H9 (cell line): Measurements from ENCODE around the gene UQCC2. TPM values are rescaled to one million over a fixed set of nuclear protein-coding genes. Genes with fewer than 3 reads are reported as not detected.

Experiments used
- DNase-seq: peaks from one replicate; pipeline ENCODE4 v3.0.0-alpha.2; 2017
- H2AFZ ChIP-seq: one replicate; pipeline ENCODE4 v1.6.1; 2013; ENCODE audit warnings: mild to moderate bottlenecking, low read length, control low read depth, moderate library complexity
- H2AK5ac ChIP-seq: 2 replicates; pipeline ENCODE4 v1.6.1; 2013; ENCODE audit warnings: low read length, control low read depth, mixed read lengths; ENCODE audit not compliant: insufficient read length
- H2BK120ac ChIP-seq: one replicate; pipeline ENCODE4 v1.6.1; 2013; ENCODE audit warnings: low read depth, mild to moderate bottlenecking, low read length, control low read depth, inconsistent platforms; ENCODE audit not compliant: poor library complexity, severe bottlenecking
- H2BK12ac ChIP-seq: 2 replicates; pipeline ENCODE4 v1.6.1; 2013; ENCODE audit warnings: low read length, control low read depth, mixed read lengths, low read depth; ENCODE audit not compliant: insufficient read length
- H2BK15ac ChIP-seq: 2 replicates; pipeline ENCODE4 v1.6.1; 2013; ENCODE audit warnings: low read depth, low read length, control low read depth
- H2BK20ac ChIP-seq: one replicate; pipeline ENCODE4 v1.6.1; 2013; ENCODE audit warnings: low read depth, mild to moderate bottlenecking, low read length, control low read depth, inconsistent platforms; ENCODE audit not compliant: poor library complexity, severe bottlenecking
- H2BK5ac ChIP-seq: 2 replicates; pipeline ENCODE4 v1.6.1; 2013; ENCODE audit warnings: low read length, control low read depth, mixed read lengths; ENCODE audit not compliant: insufficient read length
- H3K14ac ChIP-seq: 2 replicates; pipeline ENCODE4 v1.6.1; 2013; ENCODE audit warnings: low read length, control low read depth; ENCODE audit not compliant: insufficient read depth
- H3K18ac ChIP-seq: 2 replicates; pipeline ENCODE4 v1.6.1; 2013; ENCODE audit warnings: low read depth, mild to moderate bottlenecking, mixed read lengths, low read length, control low read depth; ENCODE audit not compliant: insufficient read length
- H3K23ac ChIP-seq: 2 replicates; pipeline ENCODE4 v1.6.1; 2013; ENCODE audit warnings: low read length, control low read depth, mixed read lengths, low read depth; ENCODE audit not compliant: insufficient read length
- H3K23me2 ChIP-seq: 2 replicates; pipeline ENCODE4 v1.6.1; 2013; ENCODE audit warnings: low read depth, mild to moderate bottlenecking, mixed read lengths, low read length, control low read depth; ENCODE audit not compliant: insufficient read length, poor library complexity, severe bottlenecking
- H3K27ac ChIP-seq: 2 replicates; pipeline ENCODE4 v1.5.1; 2013; ENCODE audit warnings: low read length, control low read depth, mixed read lengths, low read depth; ENCODE audit not compliant: insufficient read length
- H3K27me3 ChIP-seq: 2 replicates; pipeline ENCODE4 v1.6.1; 2013; ENCODE audit warnings: low read length, control low read depth, inconsistent platforms; ENCODE audit not compliant: insufficient read depth
- H3K4ac ChIP-seq: 2 replicates; pipeline ENCODE4 v1.6.1; 2013; ENCODE audit warnings: low read depth, mild to moderate bottlenecking, control low read depth, inconsistent platforms, low read length, moderate library complexity
- H3K4me1 ChIP-seq: 2 replicates; pipeline ENCODE4 v1.6.1; 2013; ENCODE audit warnings: low read length, control low read depth, inconsistent platforms; ENCODE audit not compliant: insufficient read depth
- H3K4me2 ChIP-seq: 2 replicates; pipeline ENCODE4 v1.6.1; 2013; ENCODE audit warnings: low read length, control low read depth, mixed read lengths; ENCODE audit not compliant: insufficient read length, insufficient read depth
- H3K56ac ChIP-seq: 2 replicates; pipeline ENCODE4 v1.6.1; 2013; ENCODE audit warnings: low read depth, mild to moderate bottlenecking, mixed read lengths, low read length, control low read depth; ENCODE audit not compliant: insufficient read length
- H3K79me1 ChIP-seq: 2 replicates; pipeline ENCODE4 v1.6.1; 2013; ENCODE audit warnings: low read depth, mild to moderate bottlenecking, moderate library complexity, low read length, control low read depth, inconsistent platforms; ENCODE audit not compliant: insufficient read depth, poor library complexity, severe bottlenecking
- H3K79me2 ChIP-seq: 2 replicates; pipeline ENCODE4 v1.6.1; 2013; ENCODE audit warnings: low read length, control low read depth, inconsistent platforms; ENCODE audit not compliant: insufficient read depth
- H3K9ac ChIP-seq: 2 replicates; pipeline ENCODE4 v1.6.1; 2013; ENCODE audit warnings: low read length, control low read depth, mixed read lengths; ENCODE audit not compliant: insufficient read length; ENCODE audit errors: extremely low read depth
- H3K9me3 ChIP-seq: one replicate; pipeline ENCODE4 v1.6.1; 2013; ENCODE audit warnings: low read depth, low read length, inconsistent platforms; ENCODE audit not compliant: control insufficient read depth
- H3T11ph ChIP-seq: one replicate; pipeline ENCODE4 v1.6.1; 2013; ENCODE audit warnings: mild to moderate bottlenecking, low read length, control low read depth, inconsistent platforms
- H4K20me1 ChIP-seq: one replicate; pipeline ENCODE4 v1.6.1; 2013; ENCODE audit not compliant: control insufficient read depth, insufficient read length, insufficient read depth
- H4K5ac ChIP-seq: 2 replicates; pipeline ENCODE4 v1.6.1; 2013; ENCODE audit warnings: low read depth, mild to moderate bottlenecking, mixed read lengths, low read length, control low read depth; ENCODE audit not compliant: insufficient read length
- H4K8ac ChIP-seq: replicated peaks from 2 replicates; pipeline ENCODE4 v1.6.1; 2013; ENCODE audit warnings: low read length, control low read depth, mixed read lengths, low read depth; ENCODE audit not compliant: insufficient read length
- H4K91ac ChIP-seq: 2 replicates; pipeline ENCODE4 v1.6.1; 2013; ENCODE audit warnings: low read depth, mild to moderate bottlenecking, moderate library complexity, mixed read lengths, low read length, control low read depth; ENCODE audit not compliant: insufficient read length
- H3K27ac Mint-ChIP-seq, 3 experiments: 2 replicates in 2 of 3; 3 replicates in 1 of 3; pipeline ENCODE4 v1.8.0; 2020 to 2021; ENCODE audit warnings: mixed read lengths in 3 of 3, mild to moderate bottlenecking in 1 of 3, moderate library complexity in 1 of 3
- H3K27me3 Mint-ChIP-seq: 2 replicates; pipeline ENCODE4 v1.8.0; 2021; ENCODE audit warnings: low read depth, mild to moderate bottlenecking, moderate library complexity, mixed read lengths
- H3K36me3 Mint-ChIP-seq, 3 experiments: 2 replicates in 2 of 3; 3 replicates in 1 of 3; pipeline ENCODE4 v1.8.0; 2020 to 2021; ENCODE audit warnings: low read depth in 3 of 3, mixed read lengths in 3 of 3; ENCODE audit not compliant: insufficient read depth in 1 of 3
- H3K4me1 Mint-ChIP-seq, 2 experiments: 2 replicates each; pipeline ENCODE4 v1.8.0; 2020; ENCODE audit warnings: mixed read lengths in 2 of 2
- H3K4me3 Mint-ChIP-seq, 2 experiments: 2 replicates in 1 of 2; 3 replicates in 1 of 2; pipeline ENCODE4 v1.8.0; 2020 to 2021; ENCODE audit warnings: mild to moderate bottlenecking in 2 of 2, mixed read lengths in 2 of 2, moderate library complexity in 1 of 2
- H3K9me3 Mint-ChIP-seq, 2 experiments: 2 replicates in 1 of 2; 3 replicates in 1 of 2; pipeline ENCODE4 v1.8.0; 2020; ENCODE audit warnings: mild to moderate bottlenecking in 2 of 2, mixed read lengths in 2 of 2, moderate library complexity in 1 of 2
- WGBS: extraction: QIAGEN DNeasy Blood & Tissue Kit; methylation state at CpG from one replicate; pipeline ENCODE4 v1.1.7; 2013; ENCODE audit warnings: missing lambda C conversion rate, low lambda C conversion rate, mixed read lengths; ENCODE audit not compliant: insufficient read length; ENCODE audit errors: extremely low coverage; 5-methylcytosine and 5-hydroxymethylcytosine counted together
- total RNA-seq: library from RNA; stranded (reverse); gene quantifications from 2 replicates; pipeline ENCODE4 v1.2.1, GENCODE V29; 2021
- TF ChIP-seq, protein P1 (sequence below): fragments of 200-600 bp; sonication (generic); conservative IDR thresholded peaks from 3 replicates; pipeline ENCODE4 v1.8.0; 2021; ENCODE audit warnings: antibody characterized with exemption, mild to moderate bottlenecking

UQCC2 gene
- total RNA-seq, 1 experiment from 2014 or later = 140 TPM

DNA sequence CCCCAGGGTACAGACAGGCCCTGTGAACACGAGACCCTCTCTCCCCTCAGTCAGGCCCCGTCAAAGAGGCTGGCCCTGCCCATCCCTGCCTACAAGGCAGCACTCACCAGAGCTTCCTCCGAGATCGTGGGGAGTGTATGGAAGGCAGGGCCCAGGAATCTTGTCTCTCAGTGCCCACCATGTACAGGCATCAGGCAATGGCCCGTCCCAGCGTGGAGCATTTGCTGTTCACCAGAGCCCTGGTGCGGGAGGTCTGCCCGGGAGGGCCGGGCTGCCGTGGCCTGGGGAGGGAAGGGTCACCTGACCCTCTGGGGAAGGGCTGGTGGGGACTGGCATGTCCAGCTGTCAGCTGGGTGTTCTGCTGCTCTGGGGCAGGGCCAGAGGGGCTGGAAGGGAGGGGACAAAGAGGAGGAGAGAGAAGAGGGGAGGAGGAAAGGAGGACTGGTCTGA lies 35.2 kb upstream of the UQCC2 start, which contains the start of gene IP6K3:
IP6K3 (minus strand) TSS at position 255 of the 450 bp plus-strand sequence. CDS start 11,429 bp downstream, outside the sequence.
- H3K79me2 ChIP-seq = no peaks in the 10 kb centered on the region
- H4K8ac ChIP-seq = no peak within 1 kb of the TSS
- no peak within 1 kb of the TSS for H3K27ac ChIP-seq
- TF ChIP-seq, protein P1, sequence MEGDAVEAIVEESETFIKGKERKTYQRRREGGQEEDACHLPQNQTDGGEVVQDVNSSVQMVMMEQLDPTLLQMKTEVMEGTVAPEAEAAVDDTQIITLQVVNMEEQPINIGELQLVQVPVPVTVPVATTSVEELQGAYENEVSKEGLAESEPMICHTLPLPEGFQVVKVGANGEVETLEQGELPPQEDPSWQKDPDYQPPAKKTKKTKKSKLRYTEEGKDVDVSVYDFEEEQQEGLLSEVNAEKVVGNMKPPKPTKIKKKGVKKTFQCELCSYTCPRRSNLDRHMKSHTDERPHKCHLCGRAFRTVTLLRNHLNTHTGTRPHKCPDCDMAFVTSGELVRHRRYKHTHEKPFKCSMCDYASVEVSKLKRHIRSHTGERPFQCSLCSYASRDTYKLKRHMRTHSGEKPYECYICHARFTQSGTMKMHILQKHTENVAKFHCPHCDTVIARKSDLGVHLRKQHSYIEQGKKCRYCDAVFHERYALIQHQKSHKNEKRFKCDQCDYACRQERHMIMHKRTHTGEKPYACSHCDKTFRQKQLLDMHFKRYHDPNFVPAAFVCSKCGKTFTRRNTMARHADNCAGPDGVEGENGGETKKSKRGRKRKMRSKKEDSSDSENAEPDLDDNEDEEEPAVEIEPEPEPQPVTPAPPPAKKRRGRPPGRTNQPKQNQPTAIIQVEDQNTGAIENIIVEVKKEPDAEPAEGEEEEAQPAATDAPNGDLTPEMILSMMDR = no peak
- H3K27ac Mint-ChIP-seq = peak within 1 kb of the TSS in 1 of 3 experiments; percentile 30; a peak in 3 of 7 replicates
- H2BK12ac ChIP-seq = no peak within 1 kb of the TSS
- no peak within 1 kb of the TSS for H2BK20ac ChIP-seq
- no peak within 1 kb of the TSS for H2AFZ ChIP-seq
- no peak within 1 kb of the TSS; the same call in 1 of the 2 replicates for H3K14ac ChIP-seq
- no peak within 1 kb of the TSS for H2BK15ac ChIP-seq
- no peak within 1 kb of the TSS; a peak in 1 of 5 replicates for H3K4me3 Mint-ChIP-seq
- H3K4me2 ChIP-seq = no peak within 1 kb of the TSS
- no peak within 1 kb of the TSS for H3T11ph ChIP-seq
- DNase-seq = no peak
- H3K27me3 Mint-ChIP-seq = peaks cover 13% of the 10 kb centered on the region
- no peak within 1 kb of the TSS for H2BK5ac ChIP-seq
- no CpG with 5 or more reads among the region's 10 CpGs for WGBS
- H3K4ac ChIP-seq = no peak within 1 kb of the TSS
- no peak within 1 kb of the TSS for H2AK5ac ChIP-seq
- no peaks in the 10 kb centered on the region for H3K23me2 ChIP-seq
- H3K9me3 ChIP-seq = no peaks in the 10 kb centered on the region
- peaks cover 50 to 80% of the 10 kb centered on the region in 2 experiments for H3K4me1 Mint-ChIP-seq
- no peak within 1 kb of the TSS for H4K91ac ChIP-seq
- no peak within 1 kb of the TSS for H3K9ac ChIP-seq
- peak within 1 kb of the TSS; percentile 18 for H3K18ac ChIP-seq
- no peaks in the 10 kb centered on the region for H4K20me1 ChIP-seq
- no peaks in the 10 kb centered on the region for H3K9me3 Mint-ChIP-seq
- no peaks in the 10 kb centered on the region for H3K27me3 ChIP-seq
- H3K36me3 Mint-ChIP-seq = no peaks in the 10 kb centered on the region; a peak in 1 of 7 replicates
- H3K79me1 ChIP-seq = no peaks in the 10 kb centered on the region
- H4K5ac ChIP-seq = no peak within 1 kb of the TSS
- no peak within 1 kb of the TSS for H2BK120ac ChIP-seq
- H3K23ac ChIP-seq = no peak within 1 kb of the TSS
- H3K56ac ChIP-seq = no peak within 1 kb of the TSS
- H3K4me1 ChIP-seq = peaks cover 8% of the 10 kb centered on the region; the same call in 1 of the 2 replicates
